Neural cell (in vitro differentiated cells): ENCODE results near the gene CCNI. TPM values are rescaled to one million over a fixed set of nuclear protein-coding genes. Genes with fewer than 3 reads are reported as not detected.

Source experiments
- H2AFZ ChIP-seq: fragments of 200-600, 300-800 bp; sonication (generic), shearing (Covaris generic); 2 replicates; pipeline ENCODE4 v1.6.0; 2014; ENCODE audit warnings: low read depth, mild to moderate bottlenecking, antibody characterized with exemption, low read length, moderate library complexity
- H3F3A ChIP-seq: fragments of 200-600 bp; shearing (Covaris generic); 2 replicates; pipeline ENCODE4 v1.6.1; 2016; ENCODE audit warnings: mild to moderate bottlenecking, moderate library complexity, mixed read lengths, antibody characterized with exemption, low read length; ENCODE audit not compliant: insufficient read depth, poor library complexity, severe bottlenecking
- H3K27ac ChIP-seq: fragments of 200-600, 300-800 bp; sonication (generic), shearing (Covaris generic); 2 replicates; pipeline ENCODE4 v1.5.1; 2014; ENCODE audit warnings: mild to moderate bottlenecking, low read length, moderate library complexity
- H3K27me3 ChIP-seq: fragments of 300-800, 200-600 bp; sonication (generic), shearing (Covaris generic); 2 replicates; pipeline ENCODE4 v1.6.0; 2014; ENCODE audit warnings: mild to moderate bottlenecking, low read depth, low read length, moderate library complexity; ENCODE audit not compliant: insufficient read depth
- H3K36me3 ChIP-seq: fragments of 300-800, 200-600 bp; sonication (generic), shearing (Covaris generic); 2 replicates; pipeline ENCODE4 v1.5.1; 2014; ENCODE audit warnings: mild to moderate bottlenecking, antibody characterized with exemption, low read length, moderate library complexity; ENCODE audit not compliant: insufficient read depth
- H3K4me2 ChIP-seq: fragments of 300-800, 200-600 bp; sonication (generic), shearing (Covaris generic); 2 replicates; pipeline ENCODE4 v1.6.0; 2014; ENCODE audit warnings: mild to moderate bottlenecking, low read length
- H3K4me3 ChIP-seq: fragments of 300-800, 200-600 bp; sonication (generic), shearing (Covaris generic); 2 replicates; pipeline ENCODE4 v1.5.1; 2014; ENCODE audit warnings: mild to moderate bottlenecking, low read length, moderate library complexity
- H3K79me2 ChIP-seq: fragments of 200-600 bp; shearing (Covaris generic); replicated peaks from 2 replicates; pipeline ENCODE4 v1.6.0; 2014; ENCODE audit warnings: mild to moderate bottlenecking, low read length, moderate library complexity; ENCODE audit not compliant: insufficient read depth
- H3K9ac ChIP-seq: fragments of 300-800, 200-600 bp; sonication (generic), shearing (Covaris generic); 2 replicates; pipeline ENCODE4 v1.6.1; 2016; ENCODE audit warnings: mild to moderate bottlenecking, low read length, mixed read lengths
- H3K9me2 ChIP-seq: fragments of 200-600 bp; shearing (Covaris generic); 2 replicates; pipeline ENCODE4 v1.6.1; 2016; ENCODE audit warnings: mild to moderate bottlenecking, low read length, mixed read lengths; ENCODE audit not compliant: insufficient read depth
- H3K9me3 ChIP-seq: fragments of 200-600, 300-800 bp; sonication (generic), shearing (Covaris generic); 2 replicates; pipeline ENCODE4 v1.6.1; 2016; ENCODE audit warnings: mild to moderate bottlenecking, mixed run types, low read length, moderate library complexity, mixed read lengths
- H4K20me1 ChIP-seq: fragments of 200-600 bp; shearing (Covaris generic); 2 replicates; pipeline ENCODE4 v1.6.1; 2016; ENCODE audit warnings: mild to moderate bottlenecking, mixed run types; ENCODE audit not compliant: insufficient read depth
- CTCF ChIP-seq: fragments of 450-650 bp; IDR thresholded peaks from 2 replicates; pipeline ENCODE4 v1.5.1; 2014; ENCODE audit warnings: antibody characterized with exemption, mild to moderate bottlenecking, moderate library complexity; ENCODE audit not compliant: poor library complexity, severe bottlenecking
- EP300 ChIP-seq: fragments of 450-650 bp; conservative IDR thresholded peaks from 2 replicates; pipeline ENCODE4 v1.6.1; 2014; ENCODE audit warnings: antibody characterized with exemption, mild to moderate bottlenecking, moderate library complexity; ENCODE audit not compliant: poor library complexity, severe bottlenecking
- EZH2 ChIP-seq: fragments of 200-600, 300-800 bp; shearing (Covaris generic), sonication (generic); IDR thresholded peaks from 2 replicates; pipeline ENCODE4 v1.6.1; 2014; ENCODE audit warnings: antibody characterized with exemption, low read length, borderline replicate concordance, mild to moderate bottlenecking; ENCODE audit not compliant: insufficient read depth, poor library complexity, severe bottlenecking
- MXI1 ChIP-seq: fragments of 450-650 bp; conservative IDR thresholded peaks from 2 replicates; pipeline ENCODE4 v1.6.1; 2014; ENCODE audit warnings: antibody characterized with exemption, mild to moderate bottlenecking; ENCODE audit not compliant: poor library complexity, severe bottlenecking
- POLR2AphosphoS5 ChIP-seq: IDR thresholded peaks from 2 replicates; pipeline ENCODE4 v1.6.1; 2012
- RAD21 ChIP-seq: fragments of 450-650 bp; conservative IDR thresholded peaks from 2 replicates; pipeline ENCODE4 v1.6.1; 2014; ENCODE audit warnings: antibody characterized with exemption, mild to moderate bottlenecking, moderate library complexity
- REST ChIP-seq: IDR thresholded peaks from 2 replicates; pipeline ENCODE4 v1.6.1; 2012; ENCODE audit warnings: borderline replicate concordance
- SMC3 ChIP-seq: fragments of 450-650 bp; conservative IDR thresholded peaks from 2 replicates; pipeline ENCODE4 v1.6.1; 2014; ENCODE audit warnings: antibody characterized with exemption, mild to moderate bottlenecking, moderate library complexity; ENCODE audit not compliant: poor library complexity
- TAF1 ChIP-seq: IDR thresholded peaks from 2 replicates; pipeline ENCODE4 v1.6.1; 2012; ENCODE audit warnings: low read depth
- polyA plus RNA-seq: library from polyadenylated mRNA; depleted of rRNA; stranded (reverse); fragments of >200 nt; gene quantifications from 2 replicates; pipeline ENCODE4 v1.2.3, GENCODE V29; 2014

The CCNI gene
- polyA plus RNA-seq, 1 donor from 2014 or later = 129 TPM

GRCh38 chr4:77040854-77041725, 34.7 kb downstream of the CCNI start:
- Histone ChIP-seq H3K9me3 (no peaks in the 10 kb centered on the region), H3K4me2 (no peak overlapping the region), H3K36me3 (peaks cover 6% of the 10 kb centered on the region), H3K9me2 (no peaks in the 10 kb centered on the region), H3K27me3 (no peaks in the 10 kb centered on the region), H2AFZ (no peak overlapping the region), H3K79me2 (no peaks in the 10 kb centered on the region), H4K20me1 (no peaks in the 10 kb centered on the region), H3K27ac (no peak overlapping the region), H3F3A (no peaks in the 10 kb centered on the region), H3K4me3 (no peak overlapping the region), H3K9ac (no peak overlapping the region)
- TF ChIP-seq TAF1 = no peak
- TF ChIP-seq EP300 = no peak
- no peak for TF ChIP-seq REST
- no peak for TF ChIP-seq RAD21
- no peak for TF ChIP-seq EZH2
- TF ChIP-seq CTCF = no peak
- no peak for TF ChIP-seq POLR2AphosphoS5
- TF ChIP-seq SMC3 = no peak
- no peak for TF ChIP-seq MXI1

GRCh38 chr4:77040270-77040669, 35.5 kb downstream of the CCNI start:
- H2AFZ ChIP-seq = no peak overlapping the region
- H3K79me2 ChIP-seq = no peaks in the 10 kb centered on the region
- no peaks in the 10 kb centered on the region for H3K9me3 ChIP-seq
- TF ChIP-seq POLR2AphosphoS5 (no peak), REST (no peak), CTCF (no peak), EP300 (no peak), SMC3 (no peak), MXI1 (no peak), TAF1 (no peak), RAD21 (no peak), EZH2 (no peak)
- H3F3A ChIP-seq = no peaks in the 10 kb centered on the region
- no peak overlapping the region for H3K4me2 ChIP-seq
- no peaks in the 10 kb centered on the region for H3K27me3 ChIP-seq
- peaks cover 9% of the 10 kb centered on the region for H3K36me3 ChIP-seq
- H4K20me1 ChIP-seq = no peaks in the 10 kb centered on the region
- no peak overlapping the region for H3K4me3 ChIP-seq
- no peak overlapping the region for H3K27ac ChIP-seq
- H3K9ac ChIP-seq = no peak overlapping the region
- no peaks in the 10 kb centered on the region for H3K9me2 ChIP-seq
